SK-N-SH treated with all-trans-retinoic acid at 6 μM for 48 hours (cell line): ENCODE measurements around the gene CENPL.

Experiments used
- ATAC-seq: fragments of 200-7000 bp; cut with Tn5 transposase; 3 replicates; pipeline ENCODE4 v1.9.1; 2020; ENCODE audit warnings: mild to moderate bottlenecking, moderate library complexity
- ARNTL ChIP-seq: fragments of 450-650 bp; formaldehyde crosslinking; IDR thresholded peaks from 2 replicates; pipeline ENCODE4 v1.5.0; 2020; ENCODE audit warnings: low read depth, mild to moderate bottlenecking, moderate library complexity, borderline replicate concordance
- CREB5 ChIP-seq: fragments of 250-450 bp; sonication (Bioruptor Pico); IDR thresholded peaks from 2 replicates; pipeline ENCODE4 v1.5.1; 2020; ENCODE audit warnings: low read depth, mild to moderate bottlenecking, moderate library complexity
- CSDC2 ChIP-seq: fragments of 250-450 bp; sonication (Bioruptor Pico); IDR thresholded peaks from 2 replicates; pipeline ENCODE4 v1.5.0; 2020; ENCODE audit warnings: mild to moderate bottlenecking, moderate library complexity
- CSRNP3 ChIP-seq: fragments of 250-450 bp; sonication (Bioruptor Pico); IDR thresholded peaks from 2 replicates; pipeline ENCODE4 v1.5.1; 2021; ENCODE audit warnings: mild to moderate bottlenecking, moderate library complexity
- ESRRG ChIP-seq: fragments of 250-450 bp; sonication (Bioruptor Pico); IDR thresholded peaks from 2 replicates; pipeline ENCODE4 v1.6.1; 2021; ENCODE audit warnings: mild to moderate bottlenecking
- ISL1 ChIP-seq: fragments of 250-450 bp; sonication (Bioruptor Pico); IDR thresholded peaks from 2 replicates; pipeline ENCODE4 v2.1.2; 2022; ENCODE audit warnings: mild to moderate bottlenecking, moderate library complexity
- OSR1 ChIP-seq: fragments of 250-450 bp; sonication (Bioruptor Pico); IDR thresholded peaks from 2 replicates; pipeline ENCODE4 v1.8.0; 2022; ENCODE audit warnings: moderate library complexity, mild to moderate bottlenecking, inconsistent platforms
- PATZ1 ChIP-seq: fragments of 250-450 bp; sonication (Bioruptor Pico); IDR thresholded peaks from 2 replicates; pipeline ENCODE4 v1.8.0; 2020; ENCODE audit warnings: mild to moderate bottlenecking, moderate library complexity, borderline replicate concordance
- PPARA ChIP-seq: fragments of 250-450 bp; sonication (Bioruptor Pico); IDR thresholded peaks from 2 replicates; pipeline ENCODE4 v1.5.0; 2020; ENCODE audit warnings: mild to moderate bottlenecking, borderline replicate concordance
- RARB ChIP-seq: fragments of 250-450 bp; sonication (Bioruptor Pico); IDR thresholded peaks from 2 replicates; pipeline ENCODE4 v1.8.0; 2021; ENCODE audit warnings: mild to moderate bottlenecking, moderate library complexity
- SNAI2 ChIP-seq: fragments of 250-450 bp; sonication (Bioruptor Pico); IDR thresholded peaks from 2 replicates; pipeline ENCODE4 v1.5.0; 2020; ENCODE audit warnings: mild to moderate bottlenecking, moderate library complexity
- TCF4 ChIP-seq: fragments of 250-450 bp; sonication (Bioruptor Pico); IDR thresholded peaks from 2 replicates; pipeline ENCODE4 v1.8.0; 2021; ENCODE audit warnings: mild to moderate bottlenecking, moderate library complexity, borderline replicate concordance
- TSHZ2 ChIP-seq: fragments of 250-450 bp; sonication (Bioruptor Pico); IDR thresholded peaks from 2 replicates; pipeline ENCODE4 v1.5.0; 2020; ENCODE audit warnings: mild to moderate bottlenecking, moderate library complexity
- ZC3H10 ChIP-seq: fragments of 250-450 bp; sonication (Bioruptor Pico); IDR thresholded peaks from 2 replicates; pipeline ENCODE4 v1.5.1; 2021; ENCODE audit warnings: mild to moderate bottlenecking, moderate library complexity
- ZFP3 ChIP-seq: fragments of 250-450 bp; sonication (Bioruptor Pico); IDR thresholded peaks from 2 replicates; pipeline ENCODE4 v1.5.0; 2020; ENCODE audit warnings: mild to moderate bottlenecking, moderate library complexity
- ZFP30 ChIP-seq: fragments of 450-650 bp; formaldehyde crosslinking; IDR thresholded peaks from 2 replicates; pipeline ENCODE4 v1.5.0; 2022; ENCODE audit warnings: mild to moderate bottlenecking, moderate library complexity
- ZNF565 ChIP-seq: fragments of 450-650 bp; formaldehyde crosslinking; conservative IDR thresholded peaks from 2 replicates; pipeline ENCODE4 v1.5.0; 2020; ENCODE audit warnings: low read depth, mild to moderate bottlenecking, moderate library complexity
- ZNF70 ChIP-seq: fragments of 450-650 bp; formaldehyde crosslinking; IDR thresholded peaks from 2 replicates; pipeline ENCODE4 v1.5.0; 2020; ENCODE audit warnings: mild to moderate bottlenecking, moderate library complexity
- ZNF8 ChIP-seq: fragments of 450-650 bp; formaldehyde crosslinking; IDR thresholded peaks from 2 replicates; pipeline ENCODE4 v1.5.0; 2020; ENCODE audit warnings: mild to moderate bottlenecking, moderate library complexity

The CENPL gene

GRCh38 chr1:173857363-173857917 lies 32.8 kb upstream of the CENPL start:
- TF ChIP-seq CREB5 (CRISPR knock-in tag) = no peak
- no peak for TF ChIP-seq CSRNP3 (CRISPR knock-in tag)
- TF ChIP-seq OSR1 (CRISPR knock-in tag) = no peak
- TF ChIP-seq TSHZ2 (CRISPR knock-in tag) = no peak
- TF ChIP-seq ISL1 (CRISPR knock-in tag) = no peak
- no peak for TF ChIP-seq ZNF565
- TF ChIP-seq ZC3H10 = no peak
- TF ChIP-seq ZFP3 (CRISPR knock-in tag) = no peak
- no peak for TF ChIP-seq PPARA (CRISPR knock-in tag)
- no peak for TF ChIP-seq SNAI2
- TF ChIP-seq CSDC2 = no peak
- no peak for TF ChIP-seq ZNF8 (CRISPR knock-in tag)
- no peak for TF ChIP-seq TCF4
- TF ChIP-seq ZFP30 (CRISPR knock-in tag) = no peak
- TF ChIP-seq PATZ1 (CRISPR knock-in tag) = no peak
- no peak for TF ChIP-seq RARB (CRISPR knock-in tag)
- TF ChIP-seq ESRRG = no peak
- no peak for TF ChIP-seq ARNTL (CRISPR knock-in tag)
- TF ChIP-seq ZNF70 = no peak
- no peak for ATAC-seq

GRCh38 chr1:173856903-173857302 lies 32.2 kb upstream of the CENPL start:
- no peak for TF ChIP-seq CREB5 (CRISPR knock-in tag)
- TF ChIP-seq ZC3H10 = 0 out of 2 replicates have a peak, but pooled peaks have one; percentile 28
- ATAC-seq = no peak

GRCh38 chr1:173856014-173856413 lies 31.3 kb upstream of the CENPL start:
- no peak for TF ChIP-seq RARB (CRISPR knock-in tag)
- no peak for TF ChIP-seq ZC3H10
- TF ChIP-seq ZNF70 = no peak
- no peak for TF ChIP-seq ESRRG
- no peak for TF ChIP-seq PPARA (CRISPR knock-in tag)
- no peak for TF ChIP-seq CREB5 (CRISPR knock-in tag)
- TF ChIP-seq OSR1 (CRISPR knock-in tag) = no peak

More at GRCh38 chr1:173856014-173856413, 31.3 kb upstream of the CENPL start:
- ATAC-seq = no peak
